ENCODE measurements around the gene COL26A1. TPM values are rescaled to one million over a fixed set of nuclear protein-coding genes. Genes with fewer than 3 reads are reported as not detected.

Gene COL26A1
- total and polyA plus RNA-seq, 8 donors: 0.37 to 3.5 (median 0.86) TPM

DNA sequence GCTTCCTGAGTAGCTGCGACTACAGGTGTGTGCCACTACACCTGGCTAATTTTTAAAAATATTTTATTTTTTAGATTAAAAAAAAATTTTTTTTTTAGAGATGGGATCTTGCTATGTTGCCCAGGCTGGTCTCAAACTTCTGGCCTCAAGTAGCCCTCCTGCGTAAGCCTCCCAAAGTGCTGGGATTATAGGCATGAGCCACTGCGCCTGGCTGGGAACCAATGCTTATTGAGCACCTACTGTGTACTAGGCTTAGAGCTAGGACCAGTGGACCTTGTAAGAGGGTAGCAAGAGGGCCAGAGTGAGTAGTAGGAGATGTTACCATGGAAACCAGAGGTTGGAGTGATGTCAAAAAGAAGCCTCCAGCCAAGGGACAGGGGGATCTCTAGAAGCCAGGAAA lies 31.2 kb downstream of the COL26A1 start:
- H3K4me3 ChIP-seq: no peak overlapping the region
- H3K36me3 ChIP-seq: no peaks in the 10 kb centered on the region
- WGBS, 2 donors: 87 to 89% methylated on average over 3 of the region's 3 CpGs
- H3K27me3 ChIP-seq: no peaks in the 10 kb centered on the region
- no peaks in the 10 kb centered on the region for H3K9me3 ChIP-seq
- intact Hi-C loops (cut with DNase I): no loop called here
- FAIRE-seq (no peak), ATAC-seq (no peak), DNase-seq (no peak)
- no peak for TF ChIP-seq CTCF (IDR thresholded peaks at IDR 0.05)
- H3K4me1 ChIP-seq: no peaks in the 10 kb centered on the region
- no peak overlapping the region for H3K27ac ChIP-seq

DNA sequence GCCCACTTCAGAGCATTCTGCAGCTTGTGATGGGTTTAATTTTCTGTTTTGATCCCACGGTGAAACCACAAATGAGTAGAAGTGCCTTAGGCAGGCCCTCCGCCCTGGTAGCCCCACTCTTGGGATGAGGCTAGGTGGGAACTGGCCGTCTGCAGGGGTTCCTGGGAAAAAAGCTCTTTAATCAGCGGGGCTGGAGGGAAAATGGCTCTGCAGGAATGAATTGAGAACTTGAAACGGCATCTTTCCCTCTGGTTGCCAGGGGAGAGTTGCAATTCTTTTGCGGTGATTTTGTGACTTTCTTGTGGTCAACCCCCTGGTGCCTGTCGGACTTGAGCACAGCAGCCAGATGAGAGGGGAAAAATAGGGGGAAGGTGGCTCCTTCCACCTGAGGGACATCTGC lies 32.7 kb downstream of the COL26A1 start:
- Histone ChIP-seq H3K27ac (no peak overlapping the region), H3K4me3 (no peak overlapping the region), H3K4me1 (no peaks in the 10 kb centered on the region), H3K27me3 (no peaks in the 10 kb centered on the region), H3K9me3 (no peaks in the 10 kb centered on the region), H3K36me3 (no peaks in the 10 kb centered on the region)
- no peak for TF ChIP-seq CTCF (IDR thresholded peaks at IDR 0.05)
- intact Hi-C loops (cut with DNase I): no loop called here
- FAIRE-seq (no peak), DNase-seq (no peak), ATAC-seq (no peak)
- 88 to 91% methylated on average over 7 of the region's 7 CpGs for WGBS, 2 donors

- Histone ChIP-seq H3K27ac (no peak overlapping the region), H3K36me3 (no peaks in the 10 kb centered on the region), H3K9me3 (no peaks in the 10 kb centered on the region), H3K27me3 (no peaks in the 10 kb centered on the region), H3K4me1 (no peaks in the 10 kb centered on the region), H3K4me3 (no peak overlapping the region)
- FAIRE-seq (no peak), ATAC-seq (no peak), DNase-seq (no peak)
- TF ChIP-seq CTCF (IDR thresholded peaks at IDR 0.05): no peak
- intact Hi-C loops (cut with DNase I): no loop called here
Observed at GRCh38 chr7:101397243-101397642, 34.6 kb downstream of the COL26A1 start.

DNA sequence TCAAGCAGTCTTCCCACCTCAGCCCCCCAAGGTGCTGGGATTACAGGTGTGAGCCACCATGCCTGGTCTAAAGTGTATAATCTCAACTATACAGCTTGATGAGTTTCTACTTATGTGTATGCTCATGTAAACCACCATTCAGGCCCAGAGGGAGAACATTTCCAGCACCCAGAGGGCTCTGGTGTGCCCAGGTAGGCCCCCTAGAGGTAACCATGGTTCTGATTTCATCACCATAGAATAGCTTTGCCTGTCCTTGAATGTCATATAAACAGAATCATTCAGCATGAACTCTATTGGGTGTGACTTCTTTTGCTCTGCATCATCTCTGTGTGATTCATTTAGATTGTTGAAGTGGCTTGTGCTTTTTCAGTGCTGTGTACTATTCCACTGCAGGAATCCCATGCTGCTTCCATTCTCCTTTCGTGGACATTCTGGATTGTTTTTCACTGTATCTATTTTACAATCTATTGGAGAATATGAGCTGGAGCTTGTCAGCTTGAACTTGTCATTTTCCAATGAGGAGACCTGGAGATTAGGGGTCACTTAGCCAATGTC lies 35.2 kb downstream of the COL26A1 start:
- Histone ChIP-seq H3K4me1 (no peaks in the 10 kb centered on the region), H3K27ac (no peak overlapping the region), H3K4me3 (no peak overlapping the region), H3K27me3 (no peaks in the 10 kb centered on the region), H3K9me3 (no peaks in the 10 kb centered on the region), H3K36me3 (no peaks in the 10 kb centered on the region)
- 71 to 73% methylated on average over 1 of the region's 1 CpG for WGBS, 2 donors
- DNase-seq (no peak), ATAC-seq (no peak), FAIRE-seq (no peak)
- TF ChIP-seq CTCF (IDR thresholded peaks at IDR 0.05): no peak
- intact Hi-C loops (cut with DNase I): no loop called here

DNA sequence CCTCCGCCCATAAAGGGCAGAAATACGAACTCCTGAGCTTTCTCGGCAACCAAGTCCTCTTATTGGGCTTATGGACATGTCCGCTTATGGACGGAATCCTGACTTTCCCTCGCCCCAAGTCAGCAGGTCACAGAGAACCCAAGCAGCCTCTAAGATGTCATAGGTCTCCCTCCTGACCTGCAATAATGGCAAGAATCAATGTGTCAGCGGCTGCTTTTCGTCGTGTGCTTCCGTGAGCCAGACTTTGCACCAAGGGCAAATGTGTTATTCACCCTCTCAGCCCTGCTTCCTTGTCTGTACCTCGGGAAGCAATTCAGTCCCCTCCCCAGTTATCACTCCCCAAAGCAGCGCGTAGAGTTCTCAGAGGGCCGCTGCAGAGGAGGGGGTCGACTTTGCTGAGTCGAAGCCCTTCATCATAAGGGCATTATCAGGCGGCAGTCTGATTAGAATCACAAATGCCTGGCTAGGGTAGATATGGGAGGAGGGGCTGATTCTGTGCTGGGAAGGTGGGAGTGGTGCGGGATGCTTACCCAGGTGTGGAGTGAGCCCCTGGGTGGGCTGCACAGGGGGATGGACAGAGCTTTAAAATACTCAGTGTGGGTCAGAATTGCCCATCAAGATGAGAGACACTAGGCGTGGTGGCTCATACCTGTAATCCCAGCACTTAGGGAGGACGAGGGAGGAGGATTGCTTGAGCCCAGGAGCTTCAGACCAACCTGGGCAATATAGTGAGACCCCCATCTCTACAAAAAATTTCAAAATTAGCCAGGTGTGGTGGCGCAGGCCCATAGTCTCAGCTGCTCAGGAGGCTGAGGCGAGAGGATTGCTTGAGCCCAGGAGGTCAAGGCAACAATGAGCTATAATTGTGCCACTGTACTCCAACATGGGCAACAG lies 36.0 kb downstream of the COL26A1 start:
- intact Hi-C loops (cut with DNase I): no loop called here
- FAIRE-seq: no peak

More for the DNA sequence above, 36.0 kb downstream of the COL26A1 start:
- H3K4me1 ChIP-seq: no peaks in the 10 kb centered on the region
- DNase-seq (no peak), ATAC-seq (no peak)
- H3K27ac ChIP-seq: no peak overlapping the region
- H3K4me3 ChIP-seq: no peak overlapping the region
- H3K36me3 ChIP-seq: no peaks in the 10 kb centered on the region
- TF ChIP-seq CTCF (IDR thresholded peaks at IDR 0.05): no peak
- H3K27me3 ChIP-seq: no peaks in the 10 kb centered on the region
- H3K9me3 ChIP-seq: no peaks in the 10 kb centered on the region
- WGBS, 2 donors: 71 to 79% methylated on average over 22 of the region's 22 CpGs

Measured in pancreas (tissue), 10 donors.